ENCODE results near the gene GIT2. TPM values are rescaled to one million over a fixed set of nuclear protein-coding genes. Genes with fewer than 3 reads are reported as not detected.

GIT2 gene
- total and polyA plus RNA-seq, 2 experiments from 2014 or later = 15.8 to 20.9 TPM

DNA sequence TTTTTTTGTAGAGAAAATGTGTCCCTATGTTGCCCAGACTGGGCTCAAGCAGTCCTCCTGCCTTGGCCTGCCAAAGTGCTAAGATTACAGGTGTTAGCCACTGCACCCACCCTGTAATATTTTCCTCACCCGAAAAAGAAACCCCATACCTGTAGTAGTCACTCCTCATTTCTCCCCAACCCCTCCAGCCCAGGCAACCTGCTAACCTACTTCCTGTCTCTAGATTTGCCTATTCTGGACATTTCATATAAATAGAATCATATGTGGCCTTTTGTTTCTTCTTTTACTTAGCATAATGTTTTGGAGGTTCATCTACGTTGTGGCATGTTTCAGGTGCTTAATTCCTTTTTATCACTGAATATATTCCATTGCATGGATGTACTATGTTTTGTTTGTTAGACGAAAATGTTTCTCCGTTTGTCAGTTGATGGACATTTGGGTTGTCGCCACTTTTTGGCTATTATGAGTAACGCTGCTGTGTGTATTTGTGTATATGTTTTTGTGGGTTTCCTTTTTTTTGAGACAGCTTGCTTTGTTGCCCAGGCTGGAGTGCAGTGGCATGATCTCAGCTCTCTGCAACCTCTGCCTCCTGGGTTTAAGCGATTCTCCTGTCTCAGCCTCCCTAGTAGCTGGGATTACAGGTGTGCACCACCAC is 9.3 kb upstream of the GIT2 start (continued):
- no peak for TF ChIP-seq NANOG (IDR thresholded peaks at IDR 0.05; ENCODE audit: borderline replicate concordance)

DNA sequence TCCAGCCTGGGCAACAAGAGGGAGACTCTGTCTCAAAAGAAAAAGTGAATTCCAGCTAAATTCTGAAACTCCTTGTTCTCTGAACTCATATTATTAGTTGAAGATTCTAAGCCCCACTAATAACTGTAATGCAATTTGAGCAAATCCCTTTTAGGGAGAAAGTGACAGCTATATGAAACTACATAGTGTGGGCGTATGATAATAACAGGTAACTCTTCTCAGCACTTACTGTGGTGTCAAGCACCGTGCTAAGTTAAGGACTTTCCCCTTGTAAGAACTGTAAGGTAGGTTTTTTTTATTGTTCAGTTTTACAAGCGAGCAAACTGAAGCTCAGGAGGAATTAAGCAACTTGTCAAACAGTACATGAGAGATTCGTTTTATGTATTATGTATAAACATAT is 8.4 kb upstream of the GIT2 start:
- TF ChIP-seq JUNB (IDR thresholded peaks at IDR 0.05; ENCODE audit: unreplicated experiment) (no peak), NANOG (IDR thresholded peaks at IDR 0.05; ENCODE audit: borderline replicate concordance) (no peak), EZH2phosphoT487 (IDR thresholded peaks at IDR 0.05; ENCODE audit: unreplicated experiment) (no peak), ZNF331 (CRISPR knock-in tag; IDR thresholded peaks at IDR 0.05; ENCODE audit: low read depth) (no peak), EZH2 (IDR thresholded peaks at IDR 0.05; ENCODE audit: low read depth, unreplicated experiment) (no peak), ZNF114 (CRISPR knock-in tag; IDR thresholded peaks at IDR 0.05) (no peak)
- TF ChIP-seq, protein P1, sequence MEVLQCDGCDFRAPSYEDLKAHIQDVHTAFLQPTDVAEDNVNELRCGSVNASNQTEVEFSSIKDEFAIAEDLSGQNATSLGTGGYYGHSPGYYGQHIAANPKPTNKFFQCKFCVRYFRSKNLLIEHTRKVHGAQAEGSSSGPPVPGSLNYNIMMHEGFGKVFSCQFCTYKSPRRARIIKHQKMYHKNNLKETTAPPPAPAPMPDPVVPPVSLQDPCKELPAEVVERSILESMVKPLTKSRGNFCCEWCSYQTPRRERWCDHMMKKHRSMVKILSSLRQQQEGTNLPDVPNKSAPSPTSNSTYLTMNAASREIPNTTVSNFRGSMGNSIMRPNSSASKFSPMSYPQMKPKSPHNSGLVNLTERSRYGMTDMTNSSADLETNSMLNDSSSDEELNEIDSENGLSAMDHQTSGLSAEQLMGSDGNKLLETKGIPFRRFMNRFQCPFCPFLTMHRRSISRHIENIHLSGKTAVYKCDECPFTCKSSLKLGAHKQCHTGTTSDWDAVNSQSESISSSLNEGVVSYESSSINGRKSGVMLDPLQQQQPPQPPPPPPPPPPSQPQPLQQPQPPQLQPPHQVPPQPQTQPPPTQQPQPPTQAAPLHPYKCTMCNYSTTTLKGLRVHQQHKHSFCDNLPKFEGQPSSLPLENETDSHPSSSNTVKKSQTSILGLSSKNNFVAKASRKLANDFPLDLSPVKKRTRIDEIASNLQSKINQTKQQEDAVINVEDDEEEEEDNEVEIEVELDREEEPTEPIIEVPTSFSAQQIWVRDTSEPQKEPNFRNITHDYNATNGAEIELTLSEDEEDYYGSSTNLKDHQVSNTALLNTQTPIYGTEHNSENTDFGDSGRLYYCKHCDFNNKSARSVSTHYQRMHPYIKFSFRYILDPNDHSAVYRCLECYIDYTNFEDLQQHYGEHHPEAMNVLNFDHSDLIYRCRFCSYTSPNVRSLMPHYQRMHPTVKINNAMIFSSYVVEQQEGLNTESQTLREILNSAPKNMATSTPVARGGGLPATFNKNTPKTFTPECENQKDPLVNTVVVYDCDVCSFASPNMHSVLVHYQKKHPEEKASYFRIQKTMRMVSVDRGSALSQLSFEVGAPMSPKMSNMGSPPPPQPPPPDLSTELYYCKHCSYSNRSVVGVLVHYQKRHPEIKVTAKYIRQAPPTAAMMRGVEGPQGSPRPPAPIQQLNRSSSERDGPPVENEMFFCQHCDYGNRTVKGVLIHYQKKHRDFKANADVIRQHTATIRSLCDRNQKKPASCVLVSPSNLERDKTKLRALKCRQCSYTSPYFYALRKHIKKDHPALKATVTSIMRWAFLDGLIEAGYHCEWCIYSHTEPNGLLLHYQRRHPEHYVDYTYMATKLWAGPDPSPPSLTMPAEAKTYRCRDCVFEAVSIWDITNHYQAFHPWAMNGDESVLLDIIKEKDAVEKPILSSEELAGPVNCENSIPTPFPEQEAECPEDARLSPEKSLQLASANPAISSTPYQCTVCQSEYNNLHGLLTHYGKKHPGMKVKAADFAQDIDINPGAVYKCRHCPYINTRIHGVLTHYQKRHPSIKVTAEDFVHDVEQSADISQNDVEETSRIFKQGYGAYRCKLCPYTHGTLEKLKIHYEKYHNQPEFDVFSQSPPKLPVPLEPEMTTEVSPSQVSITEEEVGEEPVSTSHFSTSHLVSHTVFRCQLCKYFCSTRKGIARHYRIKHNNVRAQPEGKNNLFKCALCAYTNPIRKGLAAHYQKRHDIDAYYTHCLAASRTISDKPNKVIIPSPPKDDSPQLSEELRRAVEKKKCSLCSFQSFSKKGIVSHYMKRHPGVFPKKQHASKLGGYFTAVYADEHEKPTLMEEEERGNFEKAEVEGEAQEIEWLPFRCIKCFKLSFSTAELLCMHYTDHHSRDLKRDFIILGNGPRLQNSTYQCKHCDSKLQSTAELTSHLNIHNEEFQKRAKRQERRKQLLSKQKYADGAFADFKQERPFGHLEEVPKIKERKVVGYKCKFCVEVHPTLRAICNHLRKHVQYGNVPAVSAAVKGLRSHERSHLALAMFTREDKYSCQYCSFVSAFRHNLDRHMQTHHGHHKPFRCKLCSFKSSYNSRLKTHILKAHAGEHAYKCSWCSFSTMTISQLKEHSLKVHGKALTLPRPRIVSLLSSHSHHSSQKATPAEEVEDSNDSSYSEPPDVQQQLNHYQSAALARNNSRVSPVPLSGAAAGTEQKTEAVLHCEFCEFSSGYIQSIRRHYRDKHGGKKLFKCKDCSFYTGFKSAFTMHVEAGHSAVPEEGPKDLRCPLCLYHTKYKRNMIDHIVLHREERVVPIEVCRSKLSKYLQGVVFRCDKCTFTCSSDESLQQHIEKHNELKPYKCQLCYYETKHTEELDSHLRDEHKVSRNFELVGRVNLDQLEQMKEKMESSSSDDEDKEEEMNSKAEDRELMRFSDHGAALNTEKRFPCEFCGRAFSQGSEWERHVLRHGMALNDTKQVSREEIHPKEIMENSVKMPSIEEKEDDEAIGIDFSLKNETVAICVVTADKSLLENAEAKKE (CRISPR knock-in tag; IDR thresholded peaks at IDR 0.05) = no peak
- TF ChIP-seq, protein P2, sequence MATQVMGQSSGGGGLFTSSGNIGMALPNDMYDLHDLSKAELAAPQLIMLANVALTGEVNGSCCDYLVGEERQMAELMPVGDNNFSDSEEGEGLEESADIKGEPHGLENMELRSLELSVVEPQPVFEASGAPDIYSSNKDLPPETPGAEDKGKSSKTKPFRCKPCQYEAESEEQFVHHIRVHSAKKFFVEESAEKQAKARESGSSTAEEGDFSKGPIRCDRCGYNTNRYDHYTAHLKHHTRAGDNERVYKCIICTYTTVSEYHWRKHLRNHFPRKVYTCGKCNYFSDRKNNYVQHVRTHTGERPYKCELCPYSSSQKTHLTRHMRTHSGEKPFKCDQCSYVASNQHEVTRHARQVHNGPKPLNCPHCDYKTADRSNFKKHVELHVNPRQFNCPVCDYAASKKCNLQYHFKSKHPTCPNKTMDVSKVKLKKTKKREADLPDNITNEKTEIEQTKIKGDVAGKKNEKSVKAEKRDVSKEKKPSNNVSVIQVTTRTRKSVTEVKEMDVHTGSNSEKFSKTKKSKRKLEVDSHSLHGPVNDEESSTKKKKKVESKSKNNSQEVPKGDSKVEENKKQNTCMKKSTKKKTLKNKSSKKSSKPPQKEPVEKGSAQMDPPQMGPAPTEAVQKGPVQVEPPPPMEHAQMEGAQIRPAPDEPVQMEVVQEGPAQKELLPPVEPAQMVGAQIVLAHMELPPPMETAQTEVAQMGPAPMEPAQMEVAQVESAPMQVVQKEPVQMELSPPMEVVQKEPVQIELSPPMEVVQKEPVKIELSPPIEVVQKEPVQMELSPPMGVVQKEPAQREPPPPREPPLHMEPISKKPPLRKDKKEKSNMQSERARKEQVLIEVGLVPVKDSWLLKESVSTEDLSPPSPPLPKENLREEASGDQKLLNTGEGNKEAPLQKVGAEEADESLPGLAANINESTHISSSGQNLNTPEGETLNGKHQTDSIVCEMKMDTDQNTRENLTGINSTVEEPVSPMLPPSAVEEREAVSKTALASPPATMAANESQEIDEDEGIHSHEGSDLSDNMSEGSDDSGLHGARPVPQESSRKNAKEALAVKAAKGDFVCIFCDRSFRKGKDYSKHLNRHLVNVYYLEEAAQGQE (IDR thresholded peaks at IDR 0.05; ENCODE audit: unreplicated experiment) = no peak
- TF ChIP-seq, protein P3, sequence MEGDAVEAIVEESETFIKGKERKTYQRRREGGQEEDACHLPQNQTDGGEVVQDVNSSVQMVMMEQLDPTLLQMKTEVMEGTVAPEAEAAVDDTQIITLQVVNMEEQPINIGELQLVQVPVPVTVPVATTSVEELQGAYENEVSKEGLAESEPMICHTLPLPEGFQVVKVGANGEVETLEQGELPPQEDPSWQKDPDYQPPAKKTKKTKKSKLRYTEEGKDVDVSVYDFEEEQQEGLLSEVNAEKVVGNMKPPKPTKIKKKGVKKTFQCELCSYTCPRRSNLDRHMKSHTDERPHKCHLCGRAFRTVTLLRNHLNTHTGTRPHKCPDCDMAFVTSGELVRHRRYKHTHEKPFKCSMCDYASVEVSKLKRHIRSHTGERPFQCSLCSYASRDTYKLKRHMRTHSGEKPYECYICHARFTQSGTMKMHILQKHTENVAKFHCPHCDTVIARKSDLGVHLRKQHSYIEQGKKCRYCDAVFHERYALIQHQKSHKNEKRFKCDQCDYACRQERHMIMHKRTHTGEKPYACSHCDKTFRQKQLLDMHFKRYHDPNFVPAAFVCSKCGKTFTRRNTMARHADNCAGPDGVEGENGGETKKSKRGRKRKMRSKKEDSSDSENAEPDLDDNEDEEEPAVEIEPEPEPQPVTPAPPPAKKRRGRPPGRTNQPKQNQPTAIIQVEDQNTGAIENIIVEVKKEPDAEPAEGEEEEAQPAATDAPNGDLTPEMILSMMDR (conservative IDR thresholded peaks at IDR 0.05; ENCODE audit: low read depth in 2 of 2) = no peak
- TF ChIP-seq, protein P4, sequence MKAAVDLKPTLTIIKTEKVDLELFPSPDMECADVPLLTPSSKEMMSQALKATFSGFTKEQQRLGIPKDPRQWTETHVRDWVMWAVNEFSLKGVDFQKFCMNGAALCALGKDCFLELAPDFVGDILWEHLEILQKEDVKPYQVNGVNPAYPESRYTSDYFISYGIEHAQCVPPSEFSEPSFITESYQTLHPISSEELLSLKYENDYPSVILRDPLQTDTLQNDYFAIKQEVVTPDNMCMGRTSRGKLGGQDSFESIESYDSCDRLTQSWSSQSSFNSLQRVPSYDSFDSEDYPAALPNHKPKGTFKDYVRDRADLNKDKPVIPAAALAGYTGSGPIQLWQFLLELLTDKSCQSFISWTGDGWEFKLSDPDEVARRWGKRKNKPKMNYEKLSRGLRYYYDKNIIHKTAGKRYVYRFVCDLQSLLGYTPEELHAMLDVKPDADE (IDR thresholded peaks at IDR 0.05) = no peak
- Mint-ChIP-seq H3K36me3 (ENCODE audit: low read depth) (no peaks in the 10 kb centered on the region; the same call in 2 of the 3 replicates), H3K4me3 (no peak overlapping the region), H3K27ac (no peak overlapping the region), H3K4me1 (no peaks in the 10 kb centered on the region; the same call in 2 of the 3 replicates), H3K27me3 (ENCODE audit: insufficient read depth, low read depth, poor library complexity) (peaks cover 12% of the 10 kb centered on the region), H3K9me3 (no peaks in the 10 kb centered on the region)
- no peak overlapping the region for H3K27ac ChIP-seq (ENCODE audit: low read depth)
- DNase-seq (ENCODE audit: low spot score) = no peak
- no peaks in the 10 kb centered on the region; the same call in 1 of the 2 replicates for H3K79me2 ChIP-seq (replicated peaks; ENCODE audit: insufficient read depth)
- no peaks in the 10 kb centered on the region for H3K9me2 ChIP-seq (ENCODE audit: insufficient read depth)
- H3K27me3 ChIP-seq (ENCODE audit: insufficient read depth) = peaks cover 19% of the 10 kb centered on the region
- H3K36me3 ChIP-seq (ENCODE audit: insufficient read depth) = no peaks in the 10 kb centered on the region
- no peak overlapping the region for H3K4me3 ChIP-seq
- no peak overlapping the region for H2AFZ ChIP-seq
- peaks cover 11% of the 10 kb centered on the region; the same call in 1 of the 2 replicates for H3K4me1 ChIP-seq (ENCODE audit: insufficient read depth)
- ATAC-seq = no peak
- H3F3A ChIP-seq (replicated peaks; ENCODE audit: low read depth) = no peaks in the 10 kb centered on the region
- H3K4me2 ChIP-seq = no peak overlapping the region
- H4K20me1 ChIP-seq (replicated peaks; ENCODE audit: insufficient read depth) = no peaks in the 10 kb centered on the region; the same call in 1 of the 2 replicates

Data from GM23338 (cell line).